Peyer's patch (tissue), 4 donors: ENCODE data around the gene COL5A2. TPM values are rescaled to one million over a fixed set of nuclear protein-coding genes. Genes with fewer than 3 reads are reported as not detected.

Source experiments
- DNase-seq, 3 donors: peaks; one replicate each; pipeline ENCODE4 v3.0.0-alpha.2; 2017 to 2019
- H3K27ac ChIP-seq, 4 donors: fragments of 200-600 bp; sonication (generic); one replicate each; pipeline ENCODE4 v1.5.1; 2016 to 2019
- H3K27me3 ChIP-seq, 2 donors: fragments of 200-600 bp; sonication (generic); one replicate each; pipeline ENCODE4 v1.5.1; 2019
- H3K36me3 ChIP-seq, 3 donors: fragments of 200-600 bp; sonication (generic); one replicate each; pipeline ENCODE4 v1.5.1; 2016 to 2019
- H3K4me1 ChIP-seq, 4 donors: fragments of 200-600 bp; sonication (generic); one replicate each; pipeline ENCODE4 v1.5.1; 2016 to 2019
- H3K4me3 ChIP-seq, 4 donors: fragments of 200-600 bp; sonication (generic); 1 replicate in 3 of 4; 2 replicates in 1 of 4; pipeline ENCODE4 v1.5.1; 2016 to 2019; ENCODE audit warnings: mild to moderate bottlenecking in 1 of 4
- H3K9me3 ChIP-seq, 4 donors: fragments of 200-600 bp; sonication (generic); one replicate each; pipeline ENCODE4 v1.5.1; 2016 to 2019; ENCODE audit warnings: mild to moderate bottlenecking in 1 of 4
- CTCF ChIP-seq, 6 experiments: fragments of 450-650 bp in 4 of 6; fragments of 200-600 bp in 2 of 6; sonication (generic) in 1 of 6; IDR thresholded peaks; one replicate each; pipeline ENCODE4 v1.5.1; 2017 to 2019; ENCODE audit warnings: antibody characterized with exemption in 6 of 6, mild to moderate bottlenecking in 3 of 6, moderate library complexity in 1 of 6
- POLR2A ChIP-seq, 2 donors: fragments of 450-650 bp; IDR thresholded peaks; one replicate each; pipeline ENCODE4 v1.5.1; 2017; ENCODE audit warnings: antibody characterized with exemption in 2 of 2, mild to moderate bottlenecking in 2 of 2, moderate library complexity in 2 of 2
- total RNA-seq, 4 donors: library from RNA; depleted of rRNA; stranded (reverse); fragments of >200 nt; gene quantifications; one replicate each; pipeline ENCODE4 v1.1.0, GENCODE V29; 2016

COL5A2 gene
- total RNA-seq, 4 donors from 2014 or later = 10.2 to 53.6 (median 12.2) TPM

DNA sequence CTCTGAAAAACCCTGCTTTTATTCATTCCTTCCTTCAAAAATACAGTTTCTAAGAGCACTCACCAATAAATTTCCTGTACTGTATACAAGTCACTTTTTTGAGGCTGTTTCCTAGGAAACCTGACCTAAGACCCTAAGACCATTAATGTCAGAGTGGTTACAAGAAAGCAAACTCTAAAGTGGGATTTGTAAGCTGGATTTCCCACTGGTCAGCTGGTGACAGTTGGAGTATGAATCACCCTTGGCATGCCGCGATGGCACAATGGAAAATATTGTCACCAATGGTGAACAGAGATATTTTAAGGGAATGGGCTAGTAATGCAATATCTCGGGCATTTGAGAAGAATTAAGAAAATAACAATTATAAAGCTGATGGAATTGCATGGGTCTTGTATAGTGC lies 103.4 kb downstream of the COL5A2 start:
- H3K27ac ChIP-seq = no peak overlapping the region
- no peaks in the 10 kb centered on the region for H3K4me1 ChIP-seq
- no peak for DNase-seq
- H3K36me3 ChIP-seq = no peaks in the 10 kb centered on the region
- no peak for TF ChIP-seq POLR2A (IDR thresholded peaks at IDR 0.05)
- no peak for TF ChIP-seq CTCF (IDR thresholded peaks at IDR 0.05)
- H3K27me3 ChIP-seq = no peaks in the 10 kb centered on the region
- no peaks in the 10 kb centered on the region for H3K9me3 ChIP-seq
- H3K4me3 ChIP-seq = no peak overlapping the region

DNA sequence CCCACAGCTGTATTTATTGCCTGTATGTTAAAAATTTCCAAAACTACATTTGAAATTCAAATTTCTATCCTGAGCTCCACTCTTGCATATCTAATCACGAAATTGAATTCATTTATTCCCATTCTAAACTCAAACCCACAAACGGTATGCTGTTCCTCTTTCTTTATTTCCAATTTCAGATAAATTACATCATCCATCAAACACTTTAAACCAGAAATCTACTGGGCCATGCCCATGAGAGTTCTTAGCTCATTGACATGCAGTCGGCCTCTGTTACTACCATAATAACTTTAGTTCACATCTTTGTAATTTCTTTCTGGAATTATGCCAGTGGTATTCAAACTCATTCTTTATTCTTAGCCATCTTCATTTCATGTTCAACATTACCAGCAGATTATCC lies 105.1 kb downstream of the COL5A2 start:
- H3K9me3 ChIP-seq = no peaks in the 10 kb centered on the region
- TF ChIP-seq POLR2A (IDR thresholded peaks at IDR 0.05) (no peak), CTCF (IDR thresholded peaks at IDR 0.05) (no peak)
- no peaks in the 10 kb centered on the region for H3K4me1 ChIP-seq
- H3K27ac ChIP-seq = no peak overlapping the region
- H3K27me3 ChIP-seq = no peaks in the 10 kb centered on the region
- no peak overlapping the region for H3K4me3 ChIP-seq
- no peaks in the 10 kb centered on the region for H3K36me3 ChIP-seq
- no peak for DNase-seq

DNA sequence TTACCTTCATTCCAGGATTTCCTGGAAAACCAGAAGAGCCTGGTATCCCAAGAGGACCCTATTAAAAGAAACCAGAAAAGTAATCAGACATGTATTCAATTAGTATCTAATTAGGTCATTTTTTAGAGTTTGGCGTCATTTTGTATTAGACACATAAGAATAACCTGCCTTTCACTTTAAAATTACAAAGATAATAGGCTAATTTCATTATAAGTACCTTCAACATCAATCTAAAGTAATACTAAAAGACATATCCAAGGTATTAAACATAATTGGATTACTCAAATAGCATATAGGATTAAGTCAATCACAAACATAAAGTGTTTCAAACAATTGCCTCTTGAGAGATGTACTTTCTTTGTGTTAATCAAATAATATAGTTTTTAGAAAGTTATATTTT lies 107.5 kb downstream of the COL5A2 start:
- Histone ChIP-seq H3K27me3 (no peaks in the 10 kb centered on the region), H3K4me1 (no peaks in the 10 kb centered on the region), H3K9me3 (no peaks in the 10 kb centered on the region), H3K4me3 (no peak overlapping the region), H3K36me3 (no peaks in the 10 kb centered on the region), H3K27ac (no peak overlapping the region)
- TF ChIP-seq POLR2A (IDR thresholded peaks at IDR 0.05) = no peak
- no peak for TF ChIP-seq CTCF (IDR thresholded peaks at IDR 0.05)
- DNase-seq = no peak

DNA sequence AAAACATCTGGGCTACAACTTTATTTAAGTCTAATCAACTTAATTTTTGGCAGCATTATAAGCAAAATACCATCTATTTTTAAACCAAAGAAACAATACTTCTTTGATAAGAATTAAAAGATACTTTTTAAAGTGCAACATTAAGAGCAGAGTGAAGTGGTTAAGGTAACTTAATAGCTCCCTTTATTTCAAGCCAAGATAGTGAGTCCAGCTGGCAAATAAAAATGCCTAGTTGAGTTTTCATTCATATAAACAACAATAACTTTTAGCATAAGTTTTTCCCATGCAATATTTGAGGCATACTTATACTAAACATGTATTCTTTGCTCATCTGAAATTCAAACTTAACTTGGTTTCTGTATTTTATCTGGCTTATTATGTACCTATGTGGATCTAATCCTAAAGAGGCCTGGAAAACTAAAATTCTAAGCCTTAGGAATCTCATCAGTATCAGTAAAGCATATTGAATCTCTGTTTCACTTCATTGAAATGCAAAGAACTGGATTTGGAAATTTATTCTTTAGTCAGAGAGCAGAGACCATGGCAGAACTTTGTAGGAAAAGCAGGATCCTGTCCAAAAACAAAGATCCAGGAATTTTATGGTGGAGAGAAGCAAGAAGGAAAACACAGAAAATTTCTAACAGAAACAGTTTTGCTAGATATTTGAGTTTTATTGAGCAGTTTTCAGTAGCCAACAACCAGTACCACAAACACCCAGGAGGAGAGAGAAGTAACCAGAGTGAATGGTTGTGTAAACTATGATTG lies 109.5 kb downstream of the COL5A2 start:
- Histone ChIP-seq H3K27ac (no peak overlapping the region), H3K4me3 (no peak overlapping the region), H3K27me3 (no peaks in the 10 kb centered on the region), H3K36me3 (no peaks in the 10 kb centered on the region), H3K4me1 (no peaks in the 10 kb centered on the region), H3K9me3 (no peaks in the 10 kb centered on the region)
- TF ChIP-seq POLR2A (IDR thresholded peaks at IDR 0.05) (no peak), CTCF (IDR thresholded peaks at IDR 0.05) (no peak)
- DNase-seq = no peak

- H3K27me3 ChIP-seq = no peaks in the 10 kb centered on the region
- H3K4me3 ChIP-seq = no peak overlapping the region
- no peak for TF ChIP-seq CTCF (IDR thresholded peaks at IDR 0.05)
- no peak for TF ChIP-seq POLR2A (IDR thresholded peaks at IDR 0.05)
- no peaks in the 10 kb centered on the region for H3K9me3 ChIP-seq
- peaks cover 0 to 6% (median 0%) of the 10 kb centered on the region in 3 donors for H3K36me3 ChIP-seq
- no peak for DNase-seq
- H3K27ac ChIP-seq = no peak overlapping the region
- H3K4me1 ChIP-seq = no peaks in the 10 kb centered on the region
Observed at GRCh38 chr2:189066037-189066436, 113.5 kb downstream of the COL5A2 start.
